SK-N-SH (cell line): ENCODE data around the gene PFKP.

ENCODE experiments used
- CTCF ChIP-seq: fragments of 200-600 bp; sonication (generic); IDR thresholded peaks from 2 replicates; pipeline ENCODE4 v1.6.1; 2017; ENCODE audit warnings: antibody characterized with exemption, mild to moderate bottlenecking, moderate library complexity
- EZH2phosphoT487 ChIP-seq: fragments of 200-600 bp; sonication (generic); IDR thresholded peaks from 2 replicates; pipeline ENCODE4 v1.6.1; 2017; ENCODE audit warnings: low read depth, mixed run types, mild to moderate bottlenecking, antibody characterized with exemption, moderate library complexity, borderline replicate concordance
- FOSL2 ChIP-seq: IDR thresholded peaks from 2 replicates; pipeline ENCODE4 v1.4.0; 2012; ENCODE audit warnings: low read depth, mild to moderate bottlenecking, moderate library complexity, borderline replicate concordance
- GABPA ChIP-seq: IDR thresholded peaks from 2 replicates; pipeline ENCODE4 v1.4.0; 2012; ENCODE audit warnings: low read depth, mild to moderate bottlenecking
- POLR2AphosphoS5 ChIP-seq: IDR thresholded peaks from 2 replicates; pipeline ENCODE4 v1.6.1; 2012; ENCODE audit warnings: low read depth, low read length
- RFX5 ChIP-seq: IDR thresholded peaks from 2 replicates; pipeline ENCODE4 v1.6.1; 2012; ENCODE audit warnings: mild to moderate bottlenecking, improper control_type of control experiment, low read length

- TF ChIP-seq CTCF = no peak
- TF ChIP-seq GABPA = no peak
- TF ChIP-seq POLR2AphosphoS5 = no peak
- TF ChIP-seq FOSL2 = no peak
- no peak for TF ChIP-seq EZH2phosphoT487
- no peak for TF ChIP-seq RFX5
These were observed 36.6 kb upstream of the PFKP start for GRCh38 chr10:3030765-3031164.
